Keratinocyte (primary cell): ENCODE measurements around the gene TLE1. TPM values are rescaled to one million over a fixed set of nuclear protein-coding genes. Genes with fewer than 3 reads are reported as not detected.
"Not testable (repeated sequence)": the region's sequence is repeated elsewhere in the genome, so short reads cannot be mapped to it uniquely, and the experiment has no call there.

Source experiments
- DNase-seq: peaks from one replicate; pipeline ENCODE4 v3.0.0-alpha.2; 2011; ENCODE audit warnings: low read depth, missing footprints, low spot score
- FAIRE-seq: peaks from 2 replicates; lab custom pipeline; 2011; peaks lifted over from hg19 to GRCh38; lab: Jason Lieb, UNC
- H2AFZ ChIP-seq: 2 replicates; pipeline ENCODE4 v1.6.0; 2012; ENCODE audit warnings: low read length, control low read depth, inconsistent platforms; ENCODE audit not compliant: control insufficient read depth
- H3K27ac ChIP-seq: 2 replicates; pipeline ENCODE4 v1.5.1; 2011; ENCODE audit warnings: low read length; ENCODE audit not compliant: control insufficient read depth, insufficient read depth
- H3K27me3 ChIP-seq: 3 replicates; pipeline ENCODE4 v1.6.0; 2011; ENCODE audit warnings: low read length; ENCODE audit not compliant: control insufficient read depth, insufficient read depth; ENCODE audit errors: extremely low read depth
- H3K36me3 ChIP-seq, 2 experiments: 2 replicates in 1 of 2; 3 replicates in 1 of 2; pipeline ENCODE4 v1.5.1; 2011; ENCODE audit warnings: low read length in 2 of 2, mild to moderate bottlenecking in 1 of 2; ENCODE audit not compliant: control insufficient read depth in 2 of 2, insufficient read depth in 2 of 2; ENCODE audit errors: extremely low read depth in 1 of 2
- H3K4me1 ChIP-seq: 3 replicates; pipeline ENCODE4 v1.5.1; 2011; ENCODE audit warnings: low read length; ENCODE audit not compliant: control insufficient read depth, insufficient read depth; ENCODE audit errors: extremely low read depth
- H3K4me2 ChIP-seq: 3 replicates; pipeline ENCODE4 v1.6.0; 2011; ENCODE audit warnings: low read depth, low read length; ENCODE audit not compliant: control insufficient read depth, insufficient read depth; ENCODE audit errors: extremely low read depth
- H3K4me3 ChIP-seq, 3 experiments: fragments of 200-600 bp in 1 of 3; sonication (generic) in 1 of 3; 2 replicates in 2 of 3; 3 replicates in 1 of 3; pipeline ENCODE4 v1.5.1; 2011 to 2016; ENCODE audit warnings: low read length in 3 of 3, mild to moderate bottlenecking in 3 of 3, control low read depth in 2 of 3, inconsistent platforms in 1 of 3, low read depth in 1 of 3, mixed read lengths in 1 of 3, mixed run types in 1 of 3, moderate library complexity in 1 of 3; ENCODE audit not compliant: control insufficient read depth in 2 of 3, insufficient read depth in 2 of 3; ENCODE audit errors: extremely low read depth in 1 of 3
- H3K79me2 ChIP-seq: 2 replicates; pipeline ENCODE4 v1.6.0; 2012; ENCODE audit warnings: low read length; ENCODE audit not compliant: control insufficient read depth, insufficient read depth
- H3K9ac ChIP-seq: 3 replicates; pipeline ENCODE4 v1.6.0; 2011; ENCODE audit warnings: low read length; ENCODE audit not compliant: control insufficient read depth, insufficient read depth; ENCODE audit errors: extremely low read depth
- H3K9me1 ChIP-seq: 3 replicates; pipeline ENCODE4 v1.6.0; 2011; ENCODE audit warnings: low read length; ENCODE audit not compliant: control insufficient read depth, insufficient read depth; ENCODE audit errors: extremely low read depth
- H3K9me3 ChIP-seq: 2 replicates; pipeline ENCODE4 v1.5.1; 2012; ENCODE audit warnings: low read depth, low read length; ENCODE audit not compliant: control insufficient read depth
- H4K20me1 ChIP-seq: 3 replicates; pipeline ENCODE4 v1.6.0; 2011; ENCODE audit warnings: low read length; ENCODE audit not compliant: control insufficient read depth, insufficient read depth; ENCODE audit errors: extremely low read depth
- EZH2 ChIP-seq: IDR thresholded peaks from one replicate; pipeline ENCODE4 v1.6.1; 2012; ENCODE audit warnings: inconsistent platforms, mild to moderate bottlenecking, low read length, moderate library complexity
- dilution Hi-C: fragments of 300-500 bp; cut with MboI; formaldehyde crosslinking; loops from one replicate; pipeline ENCODE4 v1.7.0; 2020; ENCODE audit warnings: low sequenced_read_pairs; ENCODE audit not compliant: extremely low pct_ligation_motif_present
- polyA plus RNA-seq, 5 experiments: library from polyadenylated mRNA; depleted of rRNA in 3 of 5; stranded (reverse) in 3 of 5; stranded (forward) in 1 of 5; unstranded in 1 of 5; fragments of >200 nt; gene quantifications; 1 replicate in 1 of 5; 2 replicates in 3 of 5; 3 replicates in 1 of 5; pipeline versions ENCODE4 v1.2.1 to v1.2.3, GENCODE V29; 2011 to 2012; ENCODE audit warnings: missing spikeins in 2 of 5, low read depth in 1 of 5, low replicate concordance in 1 of 5
- TF ChIP-seq, protein P1 (sequence below), 3 experiments: IDR thresholded peaks in 1 of 3; conservative IDR thresholded peaks in 1 of 3; optimal IDR thresholded peaks in 1 of 3; 2 replicates in 2 of 3; 3 replicates in 1 of 3; pipeline versions ENCODE3 to v1.5.1; 2011; ENCODE audit warnings: low read length in 3 of 3, mild to moderate bottlenecking in 3 of 3, moderate library complexity in 2 of 3, control low read depth in 1 of 3, inconsistent platforms in 1 of 3; ENCODE audit not compliant: insufficient read depth in 2 of 3; ENCODE audit errors: extremely low read depth in 1 of 3

Gene TLE1
- polyA plus RNA-seq, 1 donor (not counting 4 experiments of a cell fraction or from before 2014, with no cell fraction given), result 29.6 TPM

DNA sequence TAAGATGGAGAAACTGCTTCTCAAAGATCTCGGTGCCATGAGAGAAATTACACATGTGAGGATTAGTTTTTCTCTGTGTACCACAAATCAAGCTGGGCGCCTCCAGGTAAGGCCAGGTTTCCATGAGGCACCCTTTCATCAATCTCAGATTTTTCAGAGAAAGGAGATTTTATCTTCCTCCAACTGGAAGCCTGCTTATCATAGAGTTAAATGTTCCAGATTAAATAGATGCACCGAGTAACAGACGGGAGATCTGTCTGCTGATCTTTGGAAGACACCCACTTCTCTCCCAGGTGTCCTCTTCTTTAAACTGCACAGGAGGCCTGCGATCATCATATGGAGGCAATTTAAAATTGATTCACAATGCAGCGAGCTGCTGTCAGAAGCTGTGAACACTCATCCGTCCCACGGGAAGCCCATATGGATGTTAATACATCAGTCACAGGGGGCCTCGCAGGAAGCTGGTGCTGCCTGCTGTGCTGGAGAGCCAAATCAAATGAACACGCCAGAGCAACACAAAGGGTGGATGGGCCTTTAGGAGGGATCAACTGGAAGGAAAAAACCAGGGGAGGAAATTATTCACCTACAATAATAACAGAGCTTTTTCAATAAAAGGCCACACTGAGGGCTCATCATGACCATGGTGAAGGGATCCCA, 93.3 kb downstream of the TLE1 start:
- Histone ChIP-seq H3K27ac (no peak overlapping the region), H3K9me3 (no peaks in the 10 kb centered on the region), H3K4me3 (no peak overlapping the region), H3K4me2 (no peak overlapping the region), H3K27me3 (no peaks in the 10 kb centered on the region), H3K79me2 (no peaks in the 10 kb centered on the region), H3K4me1 (no peaks in the 10 kb centered on the region), H4K20me1 (no peaks in the 10 kb centered on the region), H3K9ac (no peak overlapping the region), H3K36me3 (peaks cover 4 to 12% of the 10 kb centered on the region in 2 experiments), H3K9me1 (no peaks in the 10 kb centered on the region), H2AFZ (no peak overlapping the region)
- TF ChIP-seq, protein P1, sequence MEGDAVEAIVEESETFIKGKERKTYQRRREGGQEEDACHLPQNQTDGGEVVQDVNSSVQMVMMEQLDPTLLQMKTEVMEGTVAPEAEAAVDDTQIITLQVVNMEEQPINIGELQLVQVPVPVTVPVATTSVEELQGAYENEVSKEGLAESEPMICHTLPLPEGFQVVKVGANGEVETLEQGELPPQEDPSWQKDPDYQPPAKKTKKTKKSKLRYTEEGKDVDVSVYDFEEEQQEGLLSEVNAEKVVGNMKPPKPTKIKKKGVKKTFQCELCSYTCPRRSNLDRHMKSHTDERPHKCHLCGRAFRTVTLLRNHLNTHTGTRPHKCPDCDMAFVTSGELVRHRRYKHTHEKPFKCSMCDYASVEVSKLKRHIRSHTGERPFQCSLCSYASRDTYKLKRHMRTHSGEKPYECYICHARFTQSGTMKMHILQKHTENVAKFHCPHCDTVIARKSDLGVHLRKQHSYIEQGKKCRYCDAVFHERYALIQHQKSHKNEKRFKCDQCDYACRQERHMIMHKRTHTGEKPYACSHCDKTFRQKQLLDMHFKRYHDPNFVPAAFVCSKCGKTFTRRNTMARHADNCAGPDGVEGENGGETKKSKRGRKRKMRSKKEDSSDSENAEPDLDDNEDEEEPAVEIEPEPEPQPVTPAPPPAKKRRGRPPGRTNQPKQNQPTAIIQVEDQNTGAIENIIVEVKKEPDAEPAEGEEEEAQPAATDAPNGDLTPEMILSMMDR (optimal IDR thresholded peaks at IDR 0.05 in 1 of 3, IDR thresholded peaks at IDR 0.05 in 1 of 3, conservative IDR thresholded peaks at IDR 0.05 in 1 of 3; ENCODE audit: extremely low read depth in 1 of 3, insufficient read depth in 2 of 3, low read length in 3 of 3), result no peak
- TF ChIP-seq EZH2, result no peak
- FAIRE-seq, result no peak
- dilution Hi-C loops, result no loop called here
- no peak for DNase-seq

DNA sequence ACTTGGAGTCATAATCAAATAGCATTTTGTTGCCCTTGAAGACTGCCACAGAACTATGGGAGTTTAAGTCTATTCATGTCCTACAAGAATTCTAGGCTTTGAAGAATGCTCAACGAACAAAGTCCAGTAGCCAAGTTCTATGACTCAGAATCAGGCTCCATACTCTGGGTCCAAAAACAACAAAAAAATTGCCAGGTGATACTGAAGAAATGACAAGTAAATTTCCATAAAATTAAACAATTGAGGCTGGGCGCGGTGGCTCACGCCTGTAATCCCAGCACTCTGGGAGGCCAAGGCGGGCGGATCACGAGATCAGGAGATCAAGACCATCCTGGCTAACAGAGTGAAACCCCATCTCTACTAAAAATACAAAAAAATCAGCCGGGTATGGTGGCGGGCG, 94.1 kb downstream of the TLE1 start:
- dilution Hi-C loops, H3K27ac ChIP-seq: not testable (repeated sequence)

DNA sequence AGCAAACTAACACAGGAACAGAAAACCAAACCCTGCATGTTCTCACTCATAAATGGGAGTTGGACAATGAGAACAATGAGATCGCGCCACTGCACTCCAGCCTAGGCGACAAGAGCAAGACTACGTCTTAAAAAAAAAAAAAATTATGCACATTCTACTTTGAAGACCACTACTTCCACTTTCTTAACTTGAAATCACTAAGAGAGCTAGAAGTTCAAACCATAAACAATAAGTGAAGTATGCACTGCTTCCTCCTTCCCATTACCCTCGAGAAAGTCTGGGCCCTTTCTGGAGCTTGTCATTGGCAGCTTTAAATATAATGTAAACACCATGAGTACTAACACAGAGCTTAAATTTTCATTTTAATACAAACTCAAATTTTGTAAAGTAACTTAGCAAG, 94.9 kb downstream of the TLE1 start:
- H3K9me1 ChIP-seq, result no peaks in the 10 kb centered on the region
- FAIRE-seq (no peak), DNase-seq (no peak)
- no peak overlapping the region for H3K4me3 ChIP-seq
- no peak overlapping the region for H3K4me2 ChIP-seq
- H4K20me1 ChIP-seq, result no peaks in the 10 kb centered on the region
- H3K9ac ChIP-seq, result no peak overlapping the region
- H3K27ac ChIP-seq, result no peak overlapping the region
- dilution Hi-C loops, result no loop called here
- H3K79me2 ChIP-seq, result no peaks in the 10 kb centered on the region
- TF ChIP-seq, protein P1 (optimal IDR thresholded peaks at IDR 0.05 in 1 of 3, IDR thresholded peaks at IDR 0.05 in 1 of 3, conservative IDR thresholded peaks at IDR 0.05 in 1 of 3; ENCODE audit: extremely low read depth in 1 of 3, insufficient read depth in 2 of 3, low read length in 3 of 3), result no peak
- no peak overlapping the region for H2AFZ ChIP-seq
- no peaks in the 10 kb centered on the region for H3K9me3 ChIP-seq
- H3K4me1 ChIP-seq, result no peaks in the 10 kb centered on the region
- H3K27me3 ChIP-seq, result no peaks in the 10 kb centered on the region
- H3K36me3 ChIP-seq, result peaks cover 16% of the 10 kb centered on the region in 2 experiments

More for the DNA sequence above, 94.1 kb downstream of the TLE1 start:
- H3K4me3 ChIP-seq, H3K27me3 ChIP-seq, DNase-seq, H3K9me3 ChIP-seq, H3K4me2 ChIP-seq, H3K9me1 ChIP-seq, H3K79me2 ChIP-seq, H2AFZ ChIP-seq, H3K9ac ChIP-seq, H4K20me1 ChIP-seq, FAIRE-seq, H3K4me1 ChIP-seq: not testable (repeated sequence)
- peaks cover 7 to 14% of the 10 kb centered on the region in 2 experiments for H3K36me3 ChIP-seq
